Measurements from ENCODE around the gene RANBP17.

GRCh38 chr5:171307789-171308452 is 446.1 kb downstream of the RANBP17 start:
- TF ChIP-seq, protein P1, sequence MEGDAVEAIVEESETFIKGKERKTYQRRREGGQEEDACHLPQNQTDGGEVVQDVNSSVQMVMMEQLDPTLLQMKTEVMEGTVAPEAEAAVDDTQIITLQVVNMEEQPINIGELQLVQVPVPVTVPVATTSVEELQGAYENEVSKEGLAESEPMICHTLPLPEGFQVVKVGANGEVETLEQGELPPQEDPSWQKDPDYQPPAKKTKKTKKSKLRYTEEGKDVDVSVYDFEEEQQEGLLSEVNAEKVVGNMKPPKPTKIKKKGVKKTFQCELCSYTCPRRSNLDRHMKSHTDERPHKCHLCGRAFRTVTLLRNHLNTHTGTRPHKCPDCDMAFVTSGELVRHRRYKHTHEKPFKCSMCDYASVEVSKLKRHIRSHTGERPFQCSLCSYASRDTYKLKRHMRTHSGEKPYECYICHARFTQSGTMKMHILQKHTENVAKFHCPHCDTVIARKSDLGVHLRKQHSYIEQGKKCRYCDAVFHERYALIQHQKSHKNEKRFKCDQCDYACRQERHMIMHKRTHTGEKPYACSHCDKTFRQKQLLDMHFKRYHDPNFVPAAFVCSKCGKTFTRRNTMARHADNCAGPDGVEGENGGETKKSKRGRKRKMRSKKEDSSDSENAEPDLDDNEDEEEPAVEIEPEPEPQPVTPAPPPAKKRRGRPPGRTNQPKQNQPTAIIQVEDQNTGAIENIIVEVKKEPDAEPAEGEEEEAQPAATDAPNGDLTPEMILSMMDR (conservative IDR thresholded peaks at IDR 0.05; ENCODE audit: low read depth, low read length) = no peak
- TF ChIP-seq EZH2 (IDR thresholded peaks at IDR 0.05; ENCODE audit: borderline replicate concordance, low read depth, low read length, poor library complexity, severe bottlenecking) = no peak

Data from A673 (cell line).